NCI-H146 treated with DMSO at 0.1 percent for 48 hours (cell line): ENCODE results near the gene ANKRD53.

ENCODE experiments used
- DNase-seq: peaks from one replicate; lab custom pipeline; 2025; ENCODE audit not compliant: unreplicated experiment; lab: John Stamatoyannopoulos, UW

The ANKRD53 gene

DNA sequence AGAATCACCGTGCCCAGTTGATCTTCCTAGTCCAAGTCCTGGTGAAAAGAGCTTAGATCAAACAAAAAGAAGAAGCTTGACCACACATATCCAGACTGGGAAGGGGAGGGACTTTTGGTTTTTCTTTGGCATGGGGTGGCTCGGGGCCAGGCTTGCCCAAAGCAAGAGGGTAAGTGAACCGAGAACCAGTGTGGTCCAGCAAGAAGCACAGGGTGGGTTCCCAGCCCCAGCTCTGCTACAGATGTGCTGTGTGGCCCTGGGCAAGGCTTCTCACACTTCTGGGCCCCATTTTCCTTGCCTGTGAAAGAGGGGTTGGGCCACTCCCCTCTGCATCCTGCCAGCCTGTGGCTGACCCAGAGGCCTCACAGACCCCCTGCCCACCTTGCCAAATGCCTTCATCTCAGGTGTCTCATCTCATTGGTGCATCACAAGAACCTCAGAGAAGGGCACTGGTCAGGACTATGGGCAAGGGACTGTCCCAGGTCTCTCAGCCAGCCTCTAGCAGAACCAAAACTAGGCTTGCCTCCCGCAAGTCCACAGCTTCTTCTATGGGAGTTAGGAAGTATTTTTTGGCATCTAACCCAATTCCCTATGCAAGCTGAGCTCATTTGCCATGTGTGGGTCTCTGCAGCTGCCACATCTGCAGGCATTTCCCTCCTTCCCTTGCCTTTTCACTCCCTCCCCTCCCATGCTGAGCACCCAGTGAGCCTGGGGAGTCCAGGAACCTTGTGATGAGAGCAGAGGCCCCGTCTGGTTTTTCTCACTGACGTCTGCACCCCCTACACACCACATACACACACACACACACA is 35.8 kb upstream of the ANKRD53 start:
- DNase-seq = no peak

- DNase-seq = no peak
Observed at GRCh38 chr2:70943205-70943871, 35.1 kb upstream of the ANKRD53 start.

- DNase-seq = no peak
Observed at GRCh38 chr2:70944111-70944690, 34.2 kb upstream of the ANKRD53 start.

- DNase-seq = peak; percentile 57
Observed at GRCh38 chr2:70946832-70947442, 31.5 kb upstream of the ANKRD53 start.

GRCh38 chr2:70947556-70948184 is 30.8 kb upstream of the ANKRD53 start:
- no peak for DNase-seq

DNA sequence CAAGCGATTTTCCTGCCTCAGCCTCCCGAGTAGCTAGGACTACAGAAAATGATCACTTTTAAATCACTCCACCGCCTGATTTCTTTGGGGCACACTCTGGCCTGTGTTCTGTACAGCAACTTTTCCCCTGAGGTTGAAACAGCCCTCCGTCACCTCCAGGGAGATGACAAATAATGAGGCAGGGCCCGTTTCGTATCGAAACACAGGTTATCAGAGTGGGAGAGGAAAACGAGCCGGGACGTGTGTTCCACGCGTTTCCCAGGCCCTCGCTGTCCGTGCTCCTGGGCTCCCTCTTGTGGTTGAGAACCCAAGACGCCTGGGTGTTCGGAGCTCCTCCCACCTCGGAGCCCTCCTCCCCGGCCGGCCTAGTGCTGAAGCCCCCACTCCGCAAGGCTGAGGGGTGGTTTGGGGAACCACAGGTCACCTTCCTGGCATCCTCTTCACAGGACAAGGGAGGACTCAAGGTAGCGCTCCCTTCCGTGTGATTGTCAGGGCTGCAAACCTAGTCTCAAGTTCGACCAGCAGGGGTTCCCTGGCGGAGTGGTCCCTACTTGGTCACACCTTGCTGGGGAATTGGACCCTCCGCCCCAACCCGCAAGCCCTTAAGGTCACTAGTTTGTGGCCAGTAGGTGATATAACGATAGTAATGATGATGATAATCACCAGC is 30.0 kb upstream of the ANKRD53 start:
- peak; percentile 49 for DNase-seq

GRCh38 chr2:70949086-70949485 is 29.3 kb upstream of the ANKRD53 start:
- no peak for DNase-seq

DNA sequence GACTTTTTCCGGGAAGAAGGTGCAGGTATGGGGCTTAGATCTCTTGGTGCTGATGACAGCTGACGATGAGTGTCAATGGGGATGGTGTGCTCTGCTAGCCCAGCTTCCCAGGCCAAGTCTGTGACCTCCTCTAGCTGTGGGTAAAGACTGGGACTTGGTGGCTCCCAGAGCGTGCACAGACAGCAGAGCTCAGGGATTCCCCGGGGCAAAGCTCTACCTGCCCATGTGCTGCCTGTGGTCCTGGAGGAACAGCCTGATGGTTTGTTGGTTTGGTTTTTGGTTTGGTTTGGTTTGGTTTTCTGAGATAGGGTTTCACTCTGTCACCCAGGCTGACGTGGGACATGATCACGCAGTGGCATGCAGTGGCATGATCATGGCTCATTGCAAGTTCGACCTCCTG is 23.5 kb upstream of the ANKRD53 start:
- no peak for DNase-seq

DNA sequence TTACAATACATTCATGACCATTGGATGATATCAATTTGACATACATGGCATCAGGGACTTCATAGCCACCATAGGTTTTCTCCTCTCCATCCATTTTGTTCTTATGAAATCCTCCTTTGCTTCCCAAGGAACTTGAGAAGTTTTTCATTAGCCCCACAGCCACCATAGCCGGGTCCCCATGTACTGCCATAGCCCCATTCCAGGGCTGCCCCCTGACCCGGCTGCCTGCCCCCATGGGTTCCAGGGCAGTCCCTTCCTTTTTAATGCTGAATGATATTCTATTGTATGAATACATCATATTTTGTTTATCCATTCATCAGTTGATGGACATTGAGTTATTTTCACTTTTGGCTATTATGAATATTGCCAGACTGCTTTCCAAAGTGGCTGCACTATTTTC is 22.3 kb upstream of the ANKRD53 start:
- DNase-seq = no peak

- no peak for DNase-seq
Observed at GRCh38 chr2:70957798-70958197, 20.6 kb upstream of the ANKRD53 start.

GRCh38 chr2:70958759-70959158 is 19.7 kb upstream of the ANKRD53 start:
- DNase-seq = no peak

DNA sequence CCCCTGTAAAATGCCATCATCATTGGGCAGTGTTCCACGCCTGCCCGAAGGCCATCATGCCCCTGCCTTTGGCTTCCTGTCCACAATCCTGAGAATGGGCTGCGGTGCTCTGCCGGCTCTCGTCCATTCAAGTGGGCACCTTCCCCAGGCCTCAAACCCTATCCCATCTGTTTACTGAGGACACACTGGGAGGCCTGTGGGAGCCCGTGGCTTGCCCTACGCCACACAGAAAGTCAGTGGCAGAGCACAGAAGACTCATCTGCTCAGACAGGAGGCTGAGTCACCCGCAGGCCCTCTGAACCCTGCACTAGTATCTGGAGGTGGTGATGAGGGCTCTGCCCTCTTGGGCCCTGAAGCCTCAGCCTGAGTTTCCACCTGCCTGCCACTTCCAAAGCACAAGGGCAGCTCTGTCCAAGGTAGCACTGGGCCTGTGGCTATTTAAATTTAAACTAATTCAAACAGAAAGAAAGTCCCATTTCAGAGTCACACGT is 19.1 kb upstream of the ANKRD53 start:
- no peak for DNase-seq

DNA sequence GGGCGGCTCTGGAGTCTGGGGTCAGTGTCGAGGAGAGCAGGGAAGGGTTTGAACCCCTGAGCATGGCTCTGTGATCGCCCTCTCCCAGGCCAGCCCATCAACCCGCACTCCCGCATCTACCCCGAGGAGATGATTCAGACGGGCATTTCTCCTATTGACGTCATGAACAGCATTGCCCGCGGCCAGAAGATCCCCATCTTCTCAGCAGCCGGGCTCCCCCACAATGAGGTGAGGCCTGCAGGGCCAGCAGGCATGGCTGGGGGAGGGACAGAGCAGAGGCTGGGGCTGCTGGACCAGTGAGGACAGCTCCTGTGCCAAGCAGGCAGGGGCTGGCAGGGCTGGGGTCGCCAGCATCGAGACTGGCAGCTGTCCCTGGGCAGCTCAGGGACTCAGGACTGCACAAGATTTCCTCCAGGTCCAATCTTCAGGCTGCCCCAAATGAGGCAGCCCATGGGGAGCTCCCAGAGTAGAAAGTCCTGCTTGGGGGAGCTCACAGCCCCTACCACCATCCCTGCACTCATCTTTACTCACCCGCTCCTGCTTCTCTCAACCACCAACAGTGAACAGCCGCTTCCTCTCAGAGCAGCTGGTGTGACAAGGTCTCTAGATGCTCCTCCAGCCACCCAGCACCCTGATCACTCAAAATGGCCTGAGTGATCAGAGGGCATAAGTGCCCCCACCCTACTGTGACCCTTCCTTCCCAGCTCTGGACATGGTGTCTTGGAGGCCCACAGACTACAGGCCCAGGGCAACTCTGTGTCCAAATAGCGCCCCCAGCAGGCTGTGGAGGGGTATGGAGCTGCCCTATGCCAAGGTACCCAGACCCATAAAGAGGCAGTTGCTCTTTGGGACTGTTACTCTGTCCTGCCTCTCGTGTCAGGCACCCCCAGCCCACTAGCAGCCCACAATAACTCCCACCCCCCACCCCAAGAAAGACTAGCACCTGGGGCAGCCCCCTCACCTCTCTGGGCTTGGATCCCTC is 18.3 kb upstream of the ANKRD53 start:
- no peak for DNase-seq

DNA sequence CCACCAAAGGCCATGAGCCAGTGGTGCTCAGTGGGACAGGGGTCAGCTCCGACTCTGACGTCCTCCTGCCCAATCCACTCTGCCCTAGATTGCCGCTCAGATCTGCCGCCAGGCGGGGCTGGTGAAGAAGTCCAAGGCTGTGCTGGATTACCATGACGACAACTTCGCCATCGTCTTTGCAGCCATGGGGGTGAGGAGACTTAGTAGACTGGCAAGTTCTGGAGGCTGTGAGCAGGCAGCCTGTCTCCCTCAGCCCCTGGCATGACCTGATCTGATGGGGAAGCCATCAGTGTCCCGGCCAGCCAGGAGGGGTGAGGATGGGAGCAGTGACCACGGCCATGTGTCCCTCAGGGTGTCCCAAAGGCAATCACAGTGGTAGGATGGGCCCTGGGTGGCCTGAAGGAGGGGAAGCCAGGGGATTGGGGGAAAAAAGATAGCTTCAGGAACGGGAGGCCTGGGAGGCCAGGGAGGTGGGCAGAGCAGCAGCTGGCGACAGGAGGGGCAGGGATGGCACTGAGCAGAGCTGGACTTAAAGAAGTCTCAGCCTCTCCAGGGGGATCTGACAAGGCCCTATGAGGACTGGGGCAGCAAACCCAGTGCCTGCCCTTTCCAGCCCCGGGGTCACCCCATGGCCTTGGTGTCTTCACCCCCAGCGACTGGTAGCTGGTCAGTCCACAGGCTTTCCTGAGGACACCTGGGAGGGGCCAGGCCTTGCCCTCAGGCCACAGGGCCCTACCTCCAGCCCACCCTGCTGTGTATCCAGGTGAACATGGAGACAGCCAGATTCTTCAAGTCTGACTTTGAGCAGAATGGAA is 17.4 kb upstream of the ANKRD53 start:
- no peak for DNase-seq

DNA sequence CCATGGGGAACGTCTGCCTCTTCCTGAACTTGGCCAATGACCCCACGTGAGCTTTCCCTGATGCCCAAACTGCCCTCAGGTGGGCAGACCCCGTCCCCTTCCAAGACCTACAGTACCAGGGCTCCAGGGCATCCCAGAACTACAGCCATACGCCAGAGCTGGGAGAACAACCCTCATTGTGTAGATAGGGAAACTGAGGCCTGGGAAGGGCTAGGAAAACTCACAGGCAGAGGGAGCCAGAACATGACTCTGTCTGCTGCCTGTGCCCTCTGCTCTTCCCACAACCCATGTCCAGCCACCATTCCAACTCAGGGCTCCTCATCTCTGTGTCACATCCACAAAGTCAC is 16.8 kb upstream of the ANKRD53 start:
- no peak for DNase-seq

DNA sequence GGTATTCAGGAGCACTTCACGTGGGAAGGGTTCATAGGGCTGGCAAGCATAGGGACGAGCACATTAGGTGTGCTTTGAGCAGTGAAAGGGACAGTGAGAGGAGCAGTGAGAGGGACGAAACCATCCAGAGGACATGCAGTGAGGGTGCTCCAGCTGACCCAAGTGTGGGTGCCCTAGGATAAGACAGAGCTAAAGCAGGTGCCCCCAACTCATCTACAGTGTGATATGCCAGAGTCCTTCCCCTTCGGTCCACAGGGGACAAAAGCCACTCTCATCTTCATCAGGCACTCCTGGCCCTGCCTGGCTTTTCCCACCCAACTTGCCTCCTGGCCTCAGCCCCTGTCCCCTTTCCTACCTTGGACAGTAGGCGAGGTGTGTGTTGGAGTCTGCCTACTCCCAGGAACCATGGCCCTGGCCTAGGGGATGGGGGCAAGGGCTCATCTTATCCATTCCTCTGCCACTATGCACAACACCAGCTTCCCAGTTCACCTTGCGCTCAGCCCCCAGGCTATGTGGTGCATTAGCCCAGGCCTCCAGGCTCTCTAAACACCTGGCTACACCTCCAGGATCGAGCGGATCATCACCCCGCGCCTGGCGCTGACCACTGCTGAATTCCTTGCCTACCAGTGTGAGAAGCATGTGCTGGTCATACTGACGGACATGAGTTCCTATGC is 16.1 kb upstream of the ANKRD53 start:
- no peak for DNase-seq

DNA sequence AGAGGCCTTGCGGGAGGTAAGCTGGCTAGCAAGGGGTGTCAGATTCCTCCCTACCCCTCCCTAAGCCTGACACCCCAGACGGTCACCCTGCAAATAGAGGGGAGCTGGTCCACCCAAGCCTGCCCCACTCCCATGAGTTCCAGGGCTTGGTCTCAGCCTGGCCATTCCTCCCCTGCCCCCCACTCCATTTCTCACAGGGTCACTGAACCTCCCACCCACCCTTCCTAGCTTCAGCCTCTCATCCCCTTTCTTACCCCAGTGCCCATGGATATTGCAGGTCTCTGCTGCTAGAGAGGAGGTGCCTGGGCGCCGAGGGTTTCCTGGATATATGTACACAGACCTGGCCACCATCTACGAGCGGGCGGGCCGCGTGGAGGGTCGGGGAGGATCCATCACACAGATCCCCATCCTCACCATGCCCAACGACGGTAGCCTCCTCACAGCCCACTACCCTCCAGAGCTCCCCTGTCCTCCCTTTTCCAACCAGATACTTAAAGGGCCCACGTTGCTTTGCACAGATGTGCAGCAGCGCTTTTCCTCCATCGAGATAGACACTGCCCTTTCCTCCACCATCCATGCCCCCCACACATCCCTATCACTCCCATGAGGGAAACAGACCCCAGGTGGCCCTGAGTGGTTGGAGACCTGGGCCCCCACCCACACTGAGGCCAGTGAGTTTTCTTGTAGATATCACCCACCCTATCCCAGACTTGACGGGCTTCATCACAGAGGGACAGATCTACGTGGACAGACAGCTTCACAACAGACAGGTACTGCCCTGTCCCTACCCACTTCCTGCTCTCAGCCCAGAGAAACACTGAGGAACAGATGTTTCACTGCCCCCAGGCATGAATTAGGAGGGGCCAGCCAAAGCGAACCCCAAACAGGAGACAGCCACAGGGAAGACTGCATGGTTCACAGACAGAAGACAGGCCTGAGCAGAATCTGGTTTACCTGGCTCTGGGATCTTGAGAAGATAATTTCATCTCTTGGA is 15.2 kb upstream of the ANKRD53 start:
- DNase-seq = no peak
